Gastroesophageal sphincter (tissue), 4 donors: ENCODE data around the gene SYNGR3. TPM values are rescaled to one million over a fixed set of nuclear protein-coding genes. Genes with fewer than 3 reads are reported as not detected.

Experiments
- ATAC-seq: fragments of 150-250 bp; one replicate; pipeline ENCODE4 v1.9.1; 2016; ENCODE audit warnings: mild to moderate bottlenecking, moderate library complexity
- H3K27ac ChIP-seq, 4 donors: fragments of 200-600 bp; sonication (generic) in 3 of 4; 1 replicate in 3 of 4; 2 replicates in 1 of 4; pipeline ENCODE4 v1.5.1; 2016 to 2019
- H3K27me3 ChIP-seq: fragments of 200-600 bp; sonication (generic); one replicate; pipeline ENCODE4 v1.5.1; 2019
- H3K36me3 ChIP-seq, 2 donors: fragments of 200-600 bp; sonication (generic); one replicate each; pipeline ENCODE4 v1.5.1; 2019; ENCODE audit warnings: control low read depth in 1 of 2
- H3K4me1 ChIP-seq, 3 donors: fragments of 200-600 bp; sonication (generic); 1 replicate in 2 of 3; 2 replicates in 1 of 3; pipeline ENCODE4 v1.5.1; 2016 to 2019; ENCODE audit warnings: control low read depth in 2 of 3
- H3K4me3 ChIP-seq, 2 donors: fragments of 200-600 bp; sonication (generic); one replicate each; pipeline ENCODE4 v1.5.1; 2019; ENCODE audit warnings: mild to moderate bottlenecking in 1 of 2, moderate library complexity in 1 of 2
- H3K9me3 ChIP-seq, 3 donors: fragments of 200-600 bp; sonication (generic); one replicate each; pipeline ENCODE4 v1.5.1; 2017 to 2019; ENCODE audit warnings: control low read depth in 2 of 3
- EP300 ChIP-seq: sonication (generic); formaldehyde crosslinking; IDR thresholded peaks from one replicate; pipeline ENCODE4 v1.6.1; 2017; ENCODE audit warnings: antibody characterized with exemption, mild to moderate bottlenecking
- POLR2A ChIP-seq, 2 donors: fragments of 450-650 bp; IDR thresholded peaks; one replicate each; pipeline ENCODE4 v1.6.1; 2017; ENCODE audit warnings: antibody characterized with exemption in 2 of 2, mild to moderate bottlenecking in 2 of 2, moderate library complexity in 1 of 2
- POLR2AphosphoS5 ChIP-seq: sonication (generic); formaldehyde crosslinking; IDR thresholded peaks from one replicate; pipeline ENCODE4 v1.6.1; 2017; ENCODE audit warnings: antibody characterized with exemption
- WGBS, 2 donors: methylation state at CpG; one replicate each; pipeline ENCODE4 v1.1.5; 2018; ENCODE audit warnings: low coverage in 1 of 2; 5-methylcytosine and 5-hydroxymethylcytosine counted together
- total RNA-seq, 4 donors: library from RNA; depleted of rRNA; stranded (reverse); fragments of >200 nt; gene quantifications; one replicate each; pipeline ENCODE4 v1.1.0, GENCODE V29; 2016
- TF ChIP-seq, protein P1 (sequence below), 4 experiments: fragments of 200-600 bp in 2 of 4; fragments of 450-650 bp in 2 of 4; sonication (generic) in 1 of 4; IDR thresholded peaks; one replicate each; pipeline ENCODE4 v1.5.1; 2017 to 2019; ENCODE audit warnings: antibody characterized with exemption in 4 of 4, mild to moderate bottlenecking in 2 of 4, moderate library complexity in 2 of 4

SYNGR3 gene, protein sequence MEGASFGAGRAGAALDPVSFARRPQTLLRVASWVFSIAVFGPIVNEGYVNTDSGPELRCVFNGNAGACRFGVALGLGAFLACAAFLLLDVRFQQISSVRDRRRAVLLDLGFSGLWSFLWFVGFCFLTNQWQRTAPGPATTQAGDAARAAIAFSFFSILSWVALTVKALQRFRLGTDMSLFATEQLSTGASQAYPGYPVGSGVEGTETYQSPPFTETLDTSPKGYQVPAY
- 1 to 10 TPM in 3 of 4 donors, not detected in 1; 1.2 to 5.1 (median 3.1) TPM for total RNA-seq

DNA sequence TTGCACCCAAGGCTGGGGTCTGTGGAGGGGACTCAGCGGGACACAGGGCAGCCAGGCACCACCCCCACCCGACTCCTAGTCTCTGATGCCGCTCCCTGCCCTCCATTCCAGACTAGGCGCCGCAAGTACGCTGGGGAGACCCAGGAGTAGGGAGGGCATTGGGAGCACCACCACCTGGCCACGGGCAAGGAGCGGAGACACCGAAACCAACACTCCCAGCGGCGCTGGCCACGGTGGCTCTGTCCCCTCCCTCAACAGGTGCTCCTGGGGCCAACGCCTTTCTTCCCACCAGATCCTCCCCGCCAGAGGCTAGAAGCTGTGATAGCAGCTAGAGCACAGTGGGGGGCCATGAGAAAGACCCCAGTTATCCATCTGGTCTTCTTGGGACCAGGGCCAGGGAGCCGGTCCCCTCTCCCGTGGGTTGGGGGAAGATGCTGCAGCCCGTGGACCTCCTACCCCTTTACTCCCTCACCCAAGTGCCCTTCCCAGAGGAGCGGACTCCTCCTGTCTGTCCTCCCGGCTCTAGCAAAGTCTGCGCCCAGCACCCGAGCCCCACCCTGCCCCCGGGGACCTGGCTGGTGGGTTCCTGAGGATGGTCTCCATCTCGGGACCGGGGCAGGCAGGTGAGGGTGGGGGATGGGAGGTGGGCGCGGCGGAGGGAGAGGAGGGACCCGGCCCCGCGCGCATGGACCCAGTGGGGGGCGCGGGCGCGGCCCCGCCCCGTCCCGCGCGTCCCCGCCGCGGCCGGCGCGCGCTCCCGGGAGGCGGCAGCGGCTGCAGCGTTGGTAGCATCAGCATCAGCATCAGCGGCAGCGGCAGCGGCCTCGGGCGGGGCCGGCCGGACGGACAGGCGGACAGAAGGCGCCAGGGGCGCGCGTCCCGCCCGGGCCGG is at the start of gene SYNGR3:
TSS of gene SYNGR3 (plus strand) at position 762 of the 892 bp plus-strand sequence. CDS start 133 bp downstream, outside the sequence.
- Histone ChIP-seq H3K9me3 (no peaks in the 10 kb centered on the region), H3K27me3 (peaks cover 52% of the 10 kb centered on the region), H3K4me3 (peak within 1 kb of the TSS in 1 of 2 donors; percentile 30), H3K36me3 (peaks cover 0 to 25% of the 10 kb centered on the region in 2 donors), H3K4me1 (peaks cover 0 to 51% (median 30%) of the 10 kb centered on the region in 3 donors), H3K27ac (no peak within 1 kb of the TSS)
- TF ChIP-seq, protein P1, sequence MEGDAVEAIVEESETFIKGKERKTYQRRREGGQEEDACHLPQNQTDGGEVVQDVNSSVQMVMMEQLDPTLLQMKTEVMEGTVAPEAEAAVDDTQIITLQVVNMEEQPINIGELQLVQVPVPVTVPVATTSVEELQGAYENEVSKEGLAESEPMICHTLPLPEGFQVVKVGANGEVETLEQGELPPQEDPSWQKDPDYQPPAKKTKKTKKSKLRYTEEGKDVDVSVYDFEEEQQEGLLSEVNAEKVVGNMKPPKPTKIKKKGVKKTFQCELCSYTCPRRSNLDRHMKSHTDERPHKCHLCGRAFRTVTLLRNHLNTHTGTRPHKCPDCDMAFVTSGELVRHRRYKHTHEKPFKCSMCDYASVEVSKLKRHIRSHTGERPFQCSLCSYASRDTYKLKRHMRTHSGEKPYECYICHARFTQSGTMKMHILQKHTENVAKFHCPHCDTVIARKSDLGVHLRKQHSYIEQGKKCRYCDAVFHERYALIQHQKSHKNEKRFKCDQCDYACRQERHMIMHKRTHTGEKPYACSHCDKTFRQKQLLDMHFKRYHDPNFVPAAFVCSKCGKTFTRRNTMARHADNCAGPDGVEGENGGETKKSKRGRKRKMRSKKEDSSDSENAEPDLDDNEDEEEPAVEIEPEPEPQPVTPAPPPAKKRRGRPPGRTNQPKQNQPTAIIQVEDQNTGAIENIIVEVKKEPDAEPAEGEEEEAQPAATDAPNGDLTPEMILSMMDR (IDR thresholded peaks at IDR 0.05), result no peak
- TF ChIP-seq EP300, result no peak
- no peak for TF ChIP-seq POLR2A (IDR thresholded peaks at IDR 0.05)
- no peak for TF ChIP-seq POLR2AphosphoS5
- WGBS, 2 donors, result no CpG with 5 or more reads among the region's 67 CpGs
- ATAC-seq, result no peak

DNA sequence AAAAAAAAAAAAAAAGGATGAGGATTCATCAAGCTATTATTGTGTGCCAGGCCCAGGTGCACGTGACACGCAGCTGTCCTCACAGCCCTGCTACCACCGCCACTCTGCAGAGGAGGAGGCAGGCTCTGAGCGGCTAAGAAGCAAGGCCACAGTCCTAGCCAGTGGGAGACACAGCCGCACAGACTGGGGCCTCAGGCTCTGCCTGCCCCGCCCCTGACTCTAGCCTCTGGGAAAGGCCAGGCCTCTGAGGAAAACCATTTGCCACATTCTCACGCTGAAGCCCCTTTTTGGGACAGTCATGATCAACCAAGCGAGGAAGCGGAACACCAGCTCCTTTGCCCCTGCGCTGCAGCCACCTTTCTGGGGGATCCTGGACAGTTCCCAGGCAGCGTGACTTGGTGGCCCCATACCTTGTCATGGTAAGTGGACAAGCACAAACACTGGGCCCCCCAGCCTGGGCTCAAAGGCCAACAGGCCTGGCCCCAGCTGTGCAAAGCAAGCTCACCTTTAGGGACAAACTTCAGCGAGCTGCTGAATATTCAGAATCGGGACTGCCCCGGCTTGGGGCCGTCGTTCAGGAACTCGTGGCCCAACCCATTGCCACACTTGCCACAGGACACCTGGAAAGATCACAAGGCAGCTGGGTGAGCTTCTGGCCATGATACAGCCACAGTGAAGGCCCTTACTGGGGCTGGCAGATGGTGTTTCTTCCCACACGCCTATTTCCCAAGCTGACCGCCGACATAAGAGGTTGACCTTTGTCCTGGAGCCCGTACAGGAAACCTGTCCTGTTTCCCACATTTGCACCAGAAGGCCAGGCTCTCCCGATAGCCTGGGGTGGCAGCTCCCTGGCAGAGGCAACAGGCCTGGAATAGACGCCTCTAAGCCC is 49.3 kb upstream of the SYNGR3 start:
- TF ChIP-seq POLR2AphosphoS5 (no peak), POLR2A (IDR thresholded peaks at IDR 0.05) (no peak), EP300 (no peak)
- TF ChIP-seq, protein P1 (IDR thresholded peaks at IDR 0.05), result no peak
- no peak for ATAC-seq
- no peaks in the 10 kb centered on the region for H3K9me3 ChIP-seq
- no peak overlapping the region for H3K4me3 ChIP-seq
- peaks cover 2 to 34% (median 11%) of the 10 kb centered on the region in 3 donors for H3K4me1 ChIP-seq
- no peaks in the 10 kb centered on the region for H3K27me3 ChIP-seq
- peaks cover 0 to 49% of the 10 kb centered on the region in 2 donors for H3K36me3 ChIP-seq
- peak overlapping the region in 2 of 4 donors; percentile 95 to 96 for H3K27ac ChIP-seq
- WGBS, 2 donors, result 93 to 95% methylated on average over 3 to 6 of the region's 23 CpGs

DNA sequence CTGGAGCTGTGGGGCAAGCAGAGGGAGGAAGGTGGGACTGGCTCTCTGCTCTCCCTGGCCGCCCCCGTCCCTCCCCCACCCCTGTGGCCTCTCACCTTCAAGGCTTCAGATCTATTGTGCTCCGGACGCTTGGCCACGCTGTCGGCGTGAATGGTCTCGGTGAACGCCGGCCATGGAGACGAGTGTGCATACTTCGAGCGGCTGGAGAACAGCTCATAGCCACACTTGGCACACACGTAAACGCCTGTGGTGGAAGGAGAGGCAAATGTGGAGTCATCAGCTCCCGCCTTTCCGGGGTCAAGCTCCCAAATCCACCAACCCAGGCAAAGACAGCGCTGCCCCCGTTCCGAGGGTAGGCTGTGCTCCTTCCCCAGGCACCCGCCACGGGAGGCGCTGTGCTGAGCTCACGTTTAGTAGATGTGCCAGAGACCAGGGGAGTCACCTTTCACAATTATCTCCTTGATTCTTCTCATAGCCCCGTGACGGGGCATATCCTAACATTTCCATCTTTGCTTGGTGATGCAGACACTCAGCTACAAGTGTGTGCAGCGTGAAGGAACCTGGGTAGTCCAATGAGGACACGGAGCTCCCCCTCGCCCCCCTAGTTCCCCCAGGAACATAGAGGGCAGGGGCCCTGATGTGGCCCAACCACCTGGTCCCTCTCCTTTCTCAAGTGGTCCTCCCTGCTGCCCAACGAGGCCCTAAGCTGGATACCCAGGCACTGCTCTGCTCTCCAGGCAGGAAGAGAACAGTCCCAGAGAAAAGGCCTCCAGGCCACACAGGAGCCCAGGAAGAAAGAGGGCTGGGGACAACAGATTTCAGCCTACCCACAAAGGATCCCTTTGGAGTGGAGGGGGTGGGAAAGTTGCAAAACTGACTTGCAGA is 48.4 kb upstream of the SYNGR3 start:
- no peak for ATAC-seq
- no peaks in the 10 kb centered on the region for H3K27me3 ChIP-seq
- TF ChIP-seq, protein P1 (IDR thresholded peaks at IDR 0.05), result no peak
- TF ChIP-seq EP300 (no peak), POLR2A (IDR thresholded peaks at IDR 0.05) (no peak), POLR2AphosphoS5 (no peak)
- WGBS, 2 donors, result 71 to 72% methylated on average over 6 to 12 of the region's 30 CpGs
- peaks cover 2 to 34% (median 11%) of the 10 kb centered on the region in 3 donors for H3K4me1 ChIP-seq
- peak overlapping the region; percentile 92 to 96 (median 96) for H3K27ac ChIP-seq
- peaks cover 0 to 49% of the 10 kb centered on the region in 2 donors for H3K36me3 ChIP-seq
- no peaks in the 10 kb centered on the region for H3K9me3 ChIP-seq
- H3K4me3 ChIP-seq, result peak overlapping the region; percentile 87 to 92
